Adrenal gland (tissue), 5 donors: ENCODE measurements around the gene TBXA2R.

Source experiments
- CTCF ChIP-seq, 6 experiments: fragments of 450-650 bp in 4 of 6; fragments of 200-600 bp in 2 of 6; sonication (generic) in 1 of 6; IDR thresholded peaks; 1 replicate in 5 of 6; 2 replicates in 1 of 6; pipeline versions ENCODE4 v1.5.1 to v1.8.0; 2016 to 2021; ENCODE audit warnings: antibody characterized with exemption in 6 of 6, mild to moderate bottlenecking in 2 of 6, moderate library complexity in 1 of 6
- POLR2A ChIP-seq, 2 donors: fragments of 450-650 bp; IDR thresholded peaks; one replicate each; pipeline ENCODE4 v1.6.1; 2017; ENCODE audit warnings: antibody characterized with exemption in 2 of 2, mild to moderate bottlenecking in 2 of 2, moderate library complexity in 1 of 2
- donor health status: DM: no; HTN: no; CAD: no.

DNA sequence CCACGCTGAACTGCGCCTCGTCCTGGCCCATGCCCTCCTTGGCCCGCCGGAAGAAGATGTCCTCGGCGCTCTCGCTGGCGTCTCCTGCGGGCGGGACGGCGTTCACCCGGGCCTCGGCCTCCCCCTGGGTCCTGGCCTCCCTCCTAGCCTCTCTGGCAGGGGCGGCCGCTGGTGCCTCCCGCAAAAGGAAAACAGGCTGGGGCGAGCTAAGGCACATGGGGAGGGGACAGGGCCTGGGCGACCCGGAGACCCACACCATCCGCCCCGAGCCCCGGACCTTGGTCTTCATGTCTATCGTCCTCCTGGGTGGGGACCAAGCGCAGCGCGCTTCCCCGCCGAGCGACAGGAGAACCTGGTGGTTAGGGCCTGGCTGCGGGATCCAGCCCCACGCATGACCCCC is 5.7 kb upstream of the TBXA2R start:
- TF ChIP-seq POLR2A (IDR thresholded peaks at IDR 0.05) (no peak), CTCF (IDR thresholded peaks at IDR 0.05) (no peak)
